GM18861 (cell line): Measurements from ENCODE around the gene RPGR.

ENCODE experiments used
- ATAC-seq: cut with Tn5 transposase; IDR thresholded peaks from one replicate; pipeline ENCODE4 v1.9.1; 2021; ENCODE audit not compliant: unreplicated experiment

RPGR gene

GRCh38 chrX:38332505-38332904, 5.2 kb upstream of the RPGR start:
- peak; percentile 56 for ATAC-seq

GRCh38 chrX:38327775-38328081, 419 bp upstream of the RPGR start:
- no peak for ATAC-seq

GRCh38 chrX:38326086-38326485, 1.2 kb downstream of the RPGR start:
- no peak for ATAC-seq

GRCh38 chrX:38320819-38321218, 6.5 kb downstream of the RPGR start:
- ATAC-seq = no peak

GRCh38 chrX:38318606-38319005, 8.7 kb downstream of the RPGR start:
- ATAC-seq = no peak

- ATAC-seq = no peak
These were observed 9.1 kb downstream of the RPGR start for GRCh38 chrX:38318196-38318595.

- ATAC-seq = no peak
These were observed 12.1 kb downstream of the RPGR start for GRCh38 chrX:38315186-38315585.

- no peak for ATAC-seq
These were observed 14.1 kb downstream of the RPGR start for GRCh38 chrX:38313190-38313589.

- ATAC-seq = no peak
These were observed 14.9 kb downstream of the RPGR start for GRCh38 chrX:38312436-38312835.

GRCh38 chrX:38311743-38312142, 15.6 kb downstream of the RPGR start:
- no peak for ATAC-seq

- ATAC-seq = no peak
These were observed 21.3 kb downstream of the RPGR start for GRCh38 chrX:38305971-38306370.

GRCh38 chrX:38304010-38304409, 23.3 kb downstream of the RPGR start:
- ATAC-seq = no peak

- no peak for ATAC-seq
These were observed 33.6 kb downstream of the RPGR start for GRCh38 chrX:38293741-38294140.

- no peak for ATAC-seq
These were observed 39.6 kb downstream of the RPGR start for GRCh38 chrX:38287674-38288073.

GRCh38 chrX:38285649-38286048, 41.7 kb downstream of the RPGR start:
- ATAC-seq = no peak

GRCh38 chrX:38282049-38282448, 45.3 kb downstream of the RPGR start:
- ATAC-seq = no peak

GRCh38 chrX:38279188-38279587, 48.1 kb downstream of the RPGR start:
- no peak for ATAC-seq

GRCh38 chrX:38278682-38279081, 48.6 kb downstream of the RPGR start:
- no peak for ATAC-seq

- ATAC-seq = no peak
These were observed 49.5 kb downstream of the RPGR start for GRCh38 chrX:38277802-38278201.

GRCh38 chrX:38277136-38277535, 50.2 kb downstream of the RPGR start:
- ATAC-seq = no peak

- ATAC-seq = no peak
These were observed 51.2 kb downstream of the RPGR start for GRCh38 chrX:38276089-38276488.

- ATAC-seq = no peak
These were observed 51.7 kb downstream of the RPGR start for GRCh38 chrX:38275615-38276014.

GRCh38 chrX:38273453-38273852, 53.9 kb downstream of the RPGR start:
- peak; percentile 51 for ATAC-seq

GRCh38 chrX:38271154-38271716, 56.1 kb downstream of the RPGR start:
- peak; percentile 71 for ATAC-seq
